MM.1S (cell line): ENCODE measurements around the gene PIEZO2.

Experiments
- DNase-seq: peaks from one replicate; pipeline ENCODE4 v3.0.0-alpha.2; 2015
- H2AFZ ChIP-seq: fragments of 300-600 bp; sonication (generic); 2 replicates; pipeline ENCODE4 v1.6.0; 2016; ENCODE audit warnings: antibody characterized with exemption, low read length
- H3F3A ChIP-seq: fragments of 300-600 bp; sonication (generic); 2 replicates; pipeline ENCODE4 v1.6.1; 2016; ENCODE audit warnings: mild to moderate bottlenecking, antibody characterized with exemption, low read length, moderate library complexity, mixed read lengths; ENCODE audit not compliant: insufficient read depth
- H3K27ac ChIP-seq: fragments of 300-600 bp; sonication (generic); 2 replicates; pipeline ENCODE4 v1.5.1; 2016; ENCODE audit warnings: mild to moderate bottlenecking, low read length
- H3K27me3 ChIP-seq: fragments of 300-600 bp; sonication (generic); replicated peaks from 2 replicates; pipeline ENCODE4 v1.6.0; 2016; ENCODE audit warnings: low read length; ENCODE audit not compliant: insufficient read depth
- H3K36me3 ChIP-seq: fragments of 300-600 bp; sonication (generic); replicated peaks from 2 replicates; pipeline ENCODE4 v1.6.1; 2016; ENCODE audit warnings: mild to moderate bottlenecking, low read length, mixed read lengths; ENCODE audit not compliant: insufficient read depth
- H3K4me1 ChIP-seq: fragments of 300-600 bp; sonication (generic); 2 replicates; pipeline ENCODE4 v1.6.1; 2016; ENCODE audit warnings: low read length, mixed read lengths
- H3K4me2 ChIP-seq: fragments of 300-600 bp; sonication (generic); 2 replicates; pipeline ENCODE4 v1.6.0; 2016; ENCODE audit warnings: low read depth, low read length
- H3K4me3 ChIP-seq: fragments of 300-600 bp; sonication (generic); 2 replicates; pipeline ENCODE4 v1.5.1; 2016; ENCODE audit warnings: low read length, mixed read lengths
- H3K79me2 ChIP-seq: fragments of 300-600 bp; sonication (generic); 2 replicates; pipeline ENCODE4 v1.6.1; 2016; ENCODE audit warnings: mixed run types, low read length, mixed read lengths
- H3K9ac ChIP-seq: fragments of 300-600 bp; sonication (generic); 2 replicates; pipeline ENCODE4 v1.6.1; 2016; ENCODE audit warnings: low read length, mixed read lengths
- H3K9me2 ChIP-seq: fragments of 300-600 bp; sonication (generic); replicated peaks from 2 replicates; pipeline ENCODE4 v1.6.1; 2016; ENCODE audit warnings: mild to moderate bottlenecking, low read length, mixed read lengths; ENCODE audit not compliant: insufficient read depth
- H3K9me3 ChIP-seq: fragments of 300-600 bp; sonication (generic); replicated peaks from 2 replicates; pipeline ENCODE4 v1.6.1; 2016; ENCODE audit warnings: mild to moderate bottlenecking, low read length, mixed read lengths; ENCODE audit not compliant: insufficient read depth
- H4K20me1 ChIP-seq: fragments of 300-600 bp; sonication (generic); 2 replicates; pipeline ENCODE4 v1.6.1; 2016; ENCODE audit warnings: mild to moderate bottlenecking, low read length, moderate library complexity, mixed read lengths; ENCODE audit not compliant: insufficient read depth
- CTCF ChIP-seq: fragments of 300-600 bp; sonication (generic); IDR thresholded peaks from 2 replicates; pipeline ENCODE4 v1.5.1; 2016; ENCODE audit warnings: antibody characterized with exemption, low read length, mixed read lengths
- EZH2 ChIP-seq: fragments of 300-600 bp; sonication (generic); optimal IDR thresholded peaks from 2 replicates; pipeline ENCODE3; 2017; ENCODE audit warnings: low read depth, mild to moderate bottlenecking, antibody characterized with exemption, low read length, mixed read lengths
- EZH2phosphoT487 ChIP-seq: fragments of 300-600 bp; sonication (generic); IDR thresholded peaks from 2 replicates; pipeline ENCODE4 v1.6.1; 2018; ENCODE audit warnings: antibody characterized with exemption, low read length

PIEZO2 gene

GRCh38 chr18:11031966-11032365, 117.4 kb downstream of the PIEZO2 start:
- Histone ChIP-seq H3K27ac (no peak overlapping the region), H3K4me2 (no peak overlapping the region), H3K27me3 (no peaks in the 10 kb centered on the region)

GRCh38 chr18:11029021-11029420, 120.3 kb downstream of the PIEZO2 start:
- no peak overlapping the region for H3K4me3 ChIP-seq
- H3K79me2 ChIP-seq, result no peaks in the 10 kb centered on the region
- no peak overlapping the region for H3K9ac ChIP-seq
- H3F3A ChIP-seq, result no peaks in the 10 kb centered on the region
- DNase-seq, result no peak
- no peaks in the 10 kb centered on the region for H4K20me1 ChIP-seq
- H3K36me3 ChIP-seq, result no peaks in the 10 kb centered on the region
- H3K4me2 ChIP-seq, result no peak overlapping the region
- no peaks in the 10 kb centered on the region for H3K4me1 ChIP-seq
- no peaks in the 10 kb centered on the region for H3K27me3 ChIP-seq
- no peaks in the 10 kb centered on the region for H3K9me3 ChIP-seq
- no peak overlapping the region for H2AFZ ChIP-seq
- H3K27ac ChIP-seq, result no peak overlapping the region
- H3K9me2 ChIP-seq, result no peaks in the 10 kb centered on the region
- no peak for TF ChIP-seq EZH2phosphoT487
- no peak for TF ChIP-seq CTCF
- no peak for TF ChIP-seq EZH2

More at GRCh38 chr18:11031966-11032365, 117.4 kb downstream of the PIEZO2 start:
- H3K9ac ChIP-seq, result no peak overlapping the region
- H2AFZ ChIP-seq, result no peak overlapping the region
- no peaks in the 10 kb centered on the region for H3K79me2 ChIP-seq
- no peak for TF ChIP-seq CTCF
- no peak for TF ChIP-seq EZH2phosphoT487
- TF ChIP-seq EZH2, result no peak
- no peaks in the 10 kb centered on the region for H3K9me2 ChIP-seq
- H3K4me3 ChIP-seq, result no peak overlapping the region
- H3K4me1 ChIP-seq, result no peaks in the 10 kb centered on the region
- H3F3A ChIP-seq, result no peaks in the 10 kb centered on the region
- DNase-seq, result no peak
- H4K20me1 ChIP-seq, result no peaks in the 10 kb centered on the region
- no peaks in the 10 kb centered on the region for H3K9me3 ChIP-seq
- H3K36me3 ChIP-seq, result no peaks in the 10 kb centered on the region

GRCh38 chr18:11027862-11028261, 121.5 kb downstream of the PIEZO2 start:
- Histone ChIP-seq H3K27ac (no peak overlapping the region), H3K9me2 (no peaks in the 10 kb centered on the region), H3K4me2 (no peak overlapping the region), H3K9me3 (no peaks in the 10 kb centered on the region), H3F3A (no peaks in the 10 kb centered on the region), H4K20me1 (no peaks in the 10 kb centered on the region), H3K79me2 (no peaks in the 10 kb centered on the region), H3K9ac (no peak overlapping the region), H3K36me3 (no peaks in the 10 kb centered on the region), H3K27me3 (no peaks in the 10 kb centered on the region), H3K4me3 (no peak overlapping the region), H3K4me1 (no peaks in the 10 kb centered on the region), H2AFZ (no peak overlapping the region)
- DNase-seq, result no peak
- no peak for TF ChIP-seq EZH2
- no peak for TF ChIP-seq CTCF
- no peak for TF ChIP-seq EZH2phosphoT487
